Endothelial cell of umbilical vein (primary cell): Measurements from ENCODE around the gene PUS1. TPM values are rescaled to one million over a fixed set of nuclear protein-coding genes. Genes with fewer than 3 reads are reported as not detected.

ENCODE experiments used
- BruUV-seq: library from RNA; stranded (reverse); fragments of 400-500 nt; replicated peaks from 2 replicates; lab custom pipeline; 2021; lab: Mats Ljungman, UMichigan
- CTCF ChIA-PET: fragments of 300-600, 350-600 bp; sonication (Branson Sonifier 250); formaldehyde crosslinking; loops from one replicate; lab custom pipeline; 2021; ENCODE audit warnings: antibody characterized with exemption, inconsistent platforms; lab: Charles Lee
- POLR2A ChIA-PET: fragments of 300-600, 350-600 bp; sonication (Branson Sonifier 250); formaldehyde crosslinking; loops from one replicate; lab custom pipeline; 2021; ENCODE audit warnings: antibody characterized with exemption, inconsistent platforms; lab: Charles Lee
- DNase-seq: peaks from one replicate; pipeline ENCODE4 v3.0.0-alpha.2; 2011; ENCODE audit warnings: low read depth, low spot score
- FAIRE-seq: peaks from 2 replicates; lab custom pipeline; 2011; peaks lifted over from hg19 to GRCh38; lab: Jason Lieb, UNC
- H2AFZ ChIP-seq: 2 replicates; pipeline ENCODE4 v1.6.0; 2012; ENCODE audit warnings: low read depth, low read length, control low read depth, inconsistent platforms
- H3K27ac ChIP-seq: 2 replicates; pipeline ENCODE4 v1.5.1; 2011; ENCODE audit warnings: low read depth, mild to moderate bottlenecking, control low read depth, low read length, moderate library complexity; ENCODE audit not compliant: insufficient read depth
- H3K27me3 ChIP-seq, 2 experiments: 2 replicates each; pipeline versions ENCODE4 v1.6.0 to v1.6.1; 2011; ENCODE audit warnings: low read length in 2 of 2, mixed read lengths in 1 of 2; ENCODE audit not compliant: control insufficient read depth in 2 of 2, insufficient read depth in 2 of 2
- H3K36me3 ChIP-seq, 2 experiments: 2 replicates in 1 of 2; 3 replicates in 1 of 2; pipeline ENCODE4 v1.5.1; 2011; ENCODE audit warnings: low read length in 2 of 2, mild to moderate bottlenecking in 1 of 2, moderate library complexity in 1 of 2; ENCODE audit not compliant: control insufficient read depth in 2 of 2, insufficient read depth in 2 of 2; ENCODE audit errors: extremely low read depth in 1 of 2
- H3K4me1 ChIP-seq: 3 replicates; pipeline ENCODE4 v1.5.1; 2011; ENCODE audit warnings: mild to moderate bottlenecking, low read length; ENCODE audit not compliant: control insufficient read depth, insufficient read depth; ENCODE audit errors: extremely low read depth
- H3K4me2 ChIP-seq: 2 replicates; pipeline ENCODE4 v1.6.1; 2011; ENCODE audit warnings: low read length, control low read depth, mixed read lengths; ENCODE audit not compliant: insufficient read depth
- H3K4me3 ChIP-seq, 3 experiments: fragments of 200-600 bp in 1 of 3; sonication (generic), shearing (Covaris generic) in 1 of 3; replicated peaks in 1 of 3; 2 replicates each; pipeline ENCODE4 v1.5.1; 2011 to 2016; ENCODE audit warnings: control low read depth in 3 of 3, low read length in 3 of 3, mild to moderate bottlenecking in 2 of 3, inconsistent platforms in 1 of 3, low read depth in 1 of 3, moderate library complexity in 1 of 3; ENCODE audit not compliant: insufficient read depth in 1 of 3
- H3K79me2 ChIP-seq: 2 replicates; pipeline ENCODE4 v1.6.0; 2012; ENCODE audit warnings: low read length, inconsistent platforms; ENCODE audit not compliant: control insufficient read depth, insufficient read depth
- H3K9ac ChIP-seq: replicated peaks from 2 replicates; pipeline ENCODE3; 2011; ENCODE audit warnings: low read length, control low read depth; ENCODE audit not compliant: insufficient read depth; ENCODE audit errors: extremely low read depth
- H3K9me1 ChIP-seq: replicated peaks from 3 replicates; pipeline ENCODE4 v1.6.0; 2011; ENCODE audit warnings: mild to moderate bottlenecking, low read length; ENCODE audit not compliant: control insufficient read depth, insufficient read depth; ENCODE audit errors: extremely low read depth
- H3K9me3 ChIP-seq: replicated peaks from 2 replicates; pipeline ENCODE4 v1.5.1; 2012; ENCODE audit warnings: low read length, inconsistent platforms; ENCODE audit not compliant: control insufficient read depth, insufficient read depth
- H4K20me1 ChIP-seq: replicated peaks from 2 replicates; pipeline ENCODE3; 2011; ENCODE audit warnings: mild to moderate bottlenecking, low read length; ENCODE audit not compliant: control insufficient read depth, insufficient read depth; ENCODE audit errors: extremely low read depth
- CTCF ChIP-seq, 2 donors: IDR thresholded peaks; 1 replicate in 1 of 2; 2 replicates in 1 of 2; pipeline ENCODE4 v1.5.1; 2011; ENCODE audit warnings: low read length in 2 of 2, mild to moderate bottlenecking in 2 of 2, moderate library complexity in 2 of 2, control low read depth in 1 of 2, inconsistent platforms in 1 of 2, low read depth in 1 of 2; ENCODE audit not compliant: insufficient read depth in 1 of 2; ENCODE audit errors: extremely low read depth in 1 of 2
- EZH2 ChIP-seq: IDR thresholded peaks from 2 replicates; pipeline ENCODE4 v1.6.1; 2012; ENCODE audit warnings: borderline replicate concordance, low read depth, mild to moderate bottlenecking, moderate library complexity, low read length, inconsistent platforms; ENCODE audit not compliant: severe bottlenecking
- GATA2 ChIP-seq: IDR thresholded peaks from 2 replicates; pipeline ENCODE4 v1.7.0; 2011; ENCODE audit warnings: low read depth, mild to moderate bottlenecking, moderate library complexity, mixed read lengths, low read length; ENCODE audit not compliant: insufficient read length, insufficient read depth
- JUN ChIP-seq: IDR thresholded peaks from 2 replicates; pipeline ENCODE4 v1.6.1; 2011; ENCODE audit warnings: borderline replicate concordance, low read depth; ENCODE audit not compliant: insufficient read length, insufficient read depth
- MAX ChIP-seq: IDR thresholded peaks from 2 replicates; pipeline ENCODE4 v1.6.1; 2011; ENCODE audit not compliant: insufficient read depth, insufficient read length
- MYC ChIP-seq: IDR thresholded peaks from one replicate; pipeline ENCODE4 v1.6.1; 2011; ENCODE audit warnings: mild to moderate bottlenecking, low read depth, low read length
- POLR2A ChIP-seq: IDR thresholded peaks from 2 replicates; pipeline ENCODE4 v1.6.1; 2012; ENCODE audit warnings: low read depth, mild to moderate bottlenecking, control low read depth, low read length
- POLR2AphosphoS5 ChIP-seq: IDR thresholded peaks from 2 replicates; pipeline ENCODE4 v1.6.1; 2012; ENCODE audit warnings: low read depth, mild to moderate bottlenecking, control low read depth, low read length, moderate library complexity; ENCODE audit not compliant: insufficient read depth
- dilution Hi-C: fragments of 300-500 bp; cut with MboI; formaldehyde crosslinking; loops from one replicate; pipeline ENCODE4 v1.15.0; 2019; ENCODE audit warnings: low sequenced_read_pairs; ENCODE audit not compliant: extremely low pct_ligation_motif_present
- intact Hi-C: fragments of 100-400 bp; cut with micrococcal nuclease; formaldehyde crosslinking; loops from one replicate; pipeline ENCODE4 v1.10.0; 2022
- polyA plus RNA-seq, 4 experiments: library from polyadenylated mRNA; depleted of rRNA in 3 of 4; stranded (reverse) in 3 of 4; unstranded in 1 of 4; fragments of >200 nt; gene quantifications; 2 replicates each; pipeline versions ENCODE4 v1.2.1 to v1.2.3, GENCODE V29; 2011 to 2012; ENCODE audit warnings: missing spikeins in 1 of 4
- total RNA-seq: library from RNA; stranded (reverse); gene quantifications from 2 replicates; pipeline ENCODE4 v1.2.3, GENCODE V29; 2021

The PUS1 gene
- total and polyA plus RNA-seq, 2 donors (not counting 3 experiments of a cell fraction or from before 2014, with no cell fraction given), result 33.9 to 52.2 TPM

- intact Hi-C loops, result no loop called here
- no peaks in the 10 kb centered on the region for H3K4me1 ChIP-seq
- no peak for FAIRE-seq
- H3K4me3 ChIP-seq, result no peak overlapping the region
- H3K36me3 ChIP-seq, result peaks cover 0 to 29% of the 10 kb centered on the region in 2 experiments
- no peak for DNase-seq
- H3K9me1 ChIP-seq, result no peaks in the 10 kb centered on the region
- H3K9ac ChIP-seq, result no peak overlapping the region
- no peaks in the 10 kb centered on the region for H3K79me2 ChIP-seq
- no peak overlapping the region for H2AFZ ChIP-seq
- no peaks in the 10 kb centered on the region for H3K9me3 ChIP-seq
- no peak overlapping the region for H3K4me2 ChIP-seq
- no peaks in the 10 kb centered on the region for H4K20me1 ChIP-seq
- no peaks in the 10 kb centered on the region for H3K27me3 ChIP-seq
- BruUV-seq, result no TSS peak
- H3K27ac ChIP-seq, result no peak overlapping the region
- ChIA-PET POLR2A (no interaction called here), CTCF (no interaction called here)
- no peak for TF ChIP-seq MYC
- no peak for TF ChIP-seq POLR2AphosphoS5
- TF ChIP-seq MAX, result no peak
- TF ChIP-seq CTCF (IDR thresholded peaks at IDR 0.05; ENCODE audit: extremely low read depth in 1 of 2, insufficient read depth in 1 of 2, low read depth in 1 of 2, low read length in 2 of 2), result no peak
- TF ChIP-seq JUN, result no peak
- TF ChIP-seq EZH2, result no peak
- TF ChIP-seq GATA2, result no peak
- TF ChIP-seq POLR2A, result no peak
- dilution Hi-C loops, result no loop called here
Observed at GRCh38 chr12:131943389-131943788, 14.3 kb downstream of the PUS1 start.
